OCI-LY3 (cell line): ENCODE data around the gene MT1M.

Source experiments
- CTCF ChIP-seq: fragments of 200-600, 300-600 bp; sonication (generic); IDR thresholded peaks from 2 replicates; pipeline ENCODE4 v1.5.1; 2014; ENCODE audit warnings: antibody characterized with exemption, low read length, low read depth
- EZH2phosphoT487 ChIP-seq: fragments of 200-600 bp; shearing (Covaris generic); IDR thresholded peaks from 2 replicates; pipeline ENCODE4 v1.6.1; 2018; ENCODE audit warnings: antibody characterized with exemption, mixed run types, low read depth

- no peak for TF ChIP-seq CTCF
- no peak for TF ChIP-seq EZH2phosphoT487
Observed at GRCh38 chr16:56593573-56594291, 38.7 kb upstream of the MT1M start.
